Adrenal gland (tissue), 5 donors: ENCODE data around the gene PRDM16.

Experiments used
- POLR2A ChIP-seq, 2 donors: fragments of 450-650 bp; IDR thresholded peaks; one replicate each; pipeline ENCODE4 v1.6.1; 2017; ENCODE audit warnings: antibody characterized with exemption in 2 of 2, mild to moderate bottlenecking in 2 of 2, moderate library complexity in 1 of 2
- TF ChIP-seq, protein P1 (sequence below), 6 experiments: fragments of 450-650 bp in 4 of 6; fragments of 200-600 bp in 2 of 6; sonication (generic) in 1 of 6; IDR thresholded peaks; 1 replicate in 5 of 6; 2 replicates in 1 of 6; pipeline versions ENCODE4 v1.5.1 to v1.8.0; 2016 to 2021; ENCODE audit warnings: antibody characterized with exemption in 6 of 6, mild to moderate bottlenecking in 2 of 6, moderate library complexity in 1 of 6
- donor health status: DM: no; HTN: no; CAD: no.

GRCh38 chr1:3217181-3217641, 148.2 kb downstream of the PRDM16 start:
- TF ChIP-seq POLR2A (IDR thresholded peaks at IDR 0.05): no peak
- TF ChIP-seq, protein P1, sequence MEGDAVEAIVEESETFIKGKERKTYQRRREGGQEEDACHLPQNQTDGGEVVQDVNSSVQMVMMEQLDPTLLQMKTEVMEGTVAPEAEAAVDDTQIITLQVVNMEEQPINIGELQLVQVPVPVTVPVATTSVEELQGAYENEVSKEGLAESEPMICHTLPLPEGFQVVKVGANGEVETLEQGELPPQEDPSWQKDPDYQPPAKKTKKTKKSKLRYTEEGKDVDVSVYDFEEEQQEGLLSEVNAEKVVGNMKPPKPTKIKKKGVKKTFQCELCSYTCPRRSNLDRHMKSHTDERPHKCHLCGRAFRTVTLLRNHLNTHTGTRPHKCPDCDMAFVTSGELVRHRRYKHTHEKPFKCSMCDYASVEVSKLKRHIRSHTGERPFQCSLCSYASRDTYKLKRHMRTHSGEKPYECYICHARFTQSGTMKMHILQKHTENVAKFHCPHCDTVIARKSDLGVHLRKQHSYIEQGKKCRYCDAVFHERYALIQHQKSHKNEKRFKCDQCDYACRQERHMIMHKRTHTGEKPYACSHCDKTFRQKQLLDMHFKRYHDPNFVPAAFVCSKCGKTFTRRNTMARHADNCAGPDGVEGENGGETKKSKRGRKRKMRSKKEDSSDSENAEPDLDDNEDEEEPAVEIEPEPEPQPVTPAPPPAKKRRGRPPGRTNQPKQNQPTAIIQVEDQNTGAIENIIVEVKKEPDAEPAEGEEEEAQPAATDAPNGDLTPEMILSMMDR (IDR thresholded peaks at IDR 0.05): no peak
